ENCODE results near the gene F7. TPM values are rescaled to one million over a fixed set of nuclear protein-coding genes. Genes with fewer than 3 reads are reported as not detected.

The F7 gene
- polyA plus RNA-seq, 4 donors: 0.24 to 45.3 TPM; not detected in 2

GRCh38 chr13:113124211-113124970 lies 18.8 kb downstream of the F7 start:
- Histone ChIP-seq H3K27me3 (ENCODE audit: control insufficient read depth in 3 of 3, insufficient read depth in 3 of 3, low read length in 3 of 3) (no peaks in the 10 kb centered on the region), H3K4me3 (ENCODE audit: low read depth in 1 of 3, low read length in 3 of 3) (no peak overlapping the region), H3K9me3 (ENCODE audit: control insufficient read depth in 2 of 2, insufficient read depth in 1 of 2, low read depth in 1 of 2, low read length in 1 of 2) (no peaks in the 10 kb centered on the region), H3K36me3 (ENCODE audit: control insufficient read depth in 3 of 3, insufficient read depth in 2 of 3, low read depth in 1 of 3, low read length in 3 of 3) (peaks cover 0 to 18% (median 0%) of the 10 kb centered on the region in 3 donors), H3K27ac (ENCODE audit: low read depth in 1 of 3, low read length in 2 of 3) (no peak overlapping the region), H3K4me1 (ENCODE audit: control insufficient read depth in 3 of 3, insufficient read depth in 2 of 3, low read depth in 1 of 3, low read length in 2 of 3) (peaks cover 0 to 22% (median 0%) of the 10 kb centered on the region in 3 donors)
- WGBS, 3 donors: 89 to 96% (median 95%) methylated on average over 19 of the region's 19 CpGs
- FAIRE-seq (no peak), DNase-seq (no peak)

- Histone ChIP-seq H3K27ac (ENCODE audit: low read depth in 1 of 3, low read length in 2 of 3) (no peak overlapping the region), H3K4me3 (ENCODE audit: low read depth in 1 of 3, low read length in 3 of 3) (no peak overlapping the region), H3K9me3 (ENCODE audit: control insufficient read depth in 2 of 2, insufficient read depth in 1 of 2, low read depth in 1 of 2, low read length in 1 of 2) (peaks cover 0 to 5% of the 10 kb centered on the region in 2 donors), H3K4me1 (ENCODE audit: control insufficient read depth in 3 of 3, insufficient read depth in 2 of 3, low read depth in 1 of 3, low read length in 2 of 3) (peaks cover 0 to 22% (median 0%) of the 10 kb centered on the region in 3 donors), H3K36me3 (ENCODE audit: control insufficient read depth in 3 of 3, insufficient read depth in 2 of 3, low read depth in 1 of 3, low read length in 3 of 3) (peaks cover 0 to 31% (median 0%) of the 10 kb centered on the region in 3 donors), H3K27me3 (ENCODE audit: control insufficient read depth in 3 of 3, insufficient read depth in 3 of 3, low read length in 3 of 3) (no peaks in the 10 kb centered on the region)
- 90 to 92% (median 92%) methylated on average over 19 of the region's 19 CpGs for WGBS, 3 donors
- FAIRE-seq: no peak
- no peak for DNase-seq
Observed at GRCh38 chr13:113125506-113126264, 20.1 kb downstream of the F7 start.

- DNase-seq (no peak), FAIRE-seq (no peak)
- WGBS, 3 donors: 87 to 92% (median 88%) methylated on average over 18 of the region's 18 CpGs
Observed at GRCh38 chr13:113126265-113127150, 20.9 kb downstream of the F7 start.

GRCh38 chr13:113129480-113129879 lies 23.9 kb downstream of the F7 start:
- Histone ChIP-seq H3K36me3 (ENCODE audit: control insufficient read depth in 3 of 3, insufficient read depth in 2 of 3, low read depth in 1 of 3, low read length in 3 of 3) (peaks cover 0 to 27% (median 0%) of the 10 kb centered on the region in 3 donors), H3K4me3 (ENCODE audit: low read depth in 1 of 3, low read length in 3 of 3) (peak overlapping the region in 1 of 3 donors; percentile 38), H3K27me3 (ENCODE audit: control insufficient read depth in 3 of 3, insufficient read depth in 3 of 3, low read length in 3 of 3) (no peaks in the 10 kb centered on the region), H3K9me3 (ENCODE audit: control insufficient read depth in 2 of 2, insufficient read depth in 1 of 2, low read depth in 1 of 2, low read length in 1 of 2) (peaks cover 0 to 5% of the 10 kb centered on the region in 2 donors), H3K27ac (ENCODE audit: low read depth in 1 of 3, low read length in 2 of 3) (no peak overlapping the region), H3K4me1 (ENCODE audit: control insufficient read depth in 3 of 3, insufficient read depth in 2 of 3, low read depth in 1 of 3, low read length in 2 of 3) (no peaks in the 10 kb centered on the region)
- DNase-seq (no peak), FAIRE-seq (no peak)
- WGBS, 3 donors: 78 to 94% (median 83%) methylated on average over 27 of the region's 27 CpGs

More at GRCh38 chr13:113126265-113127150, 20.9 kb downstream of the F7 start:
- Histone ChIP-seq H3K9me3 (ENCODE audit: control insufficient read depth in 2 of 2, insufficient read depth in 1 of 2, low read depth in 1 of 2, low read length in 1 of 2) (peaks cover 0 to 5% of the 10 kb centered on the region in 2 donors), H3K4me1 (ENCODE audit: control insufficient read depth in 3 of 3, insufficient read depth in 2 of 3, low read depth in 1 of 3, low read length in 2 of 3) (peaks cover 0 to 22% (median 0%) of the 10 kb centered on the region in 3 donors), H3K27me3 (ENCODE audit: control insufficient read depth in 3 of 3, insufficient read depth in 3 of 3, low read length in 3 of 3) (no peaks in the 10 kb centered on the region), H3K36me3 (ENCODE audit: control insufficient read depth in 3 of 3, insufficient read depth in 2 of 3, low read depth in 1 of 3, low read length in 3 of 3) (peaks cover 0 to 32% (median 0%) of the 10 kb centered on the region in 3 donors), H3K4me3 (ENCODE audit: low read depth in 1 of 3, low read length in 3 of 3) (no peak overlapping the region), H3K27ac (ENCODE audit: low read depth in 1 of 3, low read length in 2 of 3) (no peak overlapping the region)

GRCh38 chr13:113129921-113130750 lies 24.5 kb downstream of the F7 start:
- FAIRE-seq (no peak), DNase-seq (no peak)
- H3K9me3 ChIP-seq (ENCODE audit: control insufficient read depth in 2 of 2, insufficient read depth in 1 of 2, low read depth in 1 of 2, low read length in 1 of 2): peaks cover 0 to 5% of the 10 kb centered on the region in 2 donors
- H3K27ac ChIP-seq (ENCODE audit: low read depth in 1 of 3, low read length in 2 of 3): no peak overlapping the region
- no peaks in the 10 kb centered on the region for H3K27me3 ChIP-seq (ENCODE audit: control insufficient read depth in 3 of 3, insufficient read depth in 3 of 3, low read length in 3 of 3)
- 52 to 80% (median 66%) methylated on average over 60 of the region's 60 CpGs for WGBS, 3 donors
- H3K4me1 ChIP-seq (ENCODE audit: control insufficient read depth in 3 of 3, insufficient read depth in 2 of 3, low read depth in 1 of 3, low read length in 2 of 3): no peaks in the 10 kb centered on the region
- peaks cover 0 to 25% (median 0%) of the 10 kb centered on the region in 3 donors for H3K36me3 ChIP-seq (ENCODE audit: control insufficient read depth in 3 of 3, insufficient read depth in 2 of 3, low read depth in 1 of 3, low read length in 3 of 3)
- peak overlapping the region in 1 of 3 donors; percentile 38 for H3K4me3 ChIP-seq (ENCODE audit: low read depth in 1 of 3, low read length in 3 of 3)

- no peak overlapping the region for H3K4me3 ChIP-seq (ENCODE audit: low read depth in 1 of 3, low read length in 3 of 3)
- H3K27ac ChIP-seq (ENCODE audit: low read depth in 1 of 3, low read length in 2 of 3): no peak overlapping the region
- H3K36me3 ChIP-seq (ENCODE audit: control insufficient read depth in 3 of 3, insufficient read depth in 2 of 3, low read depth in 1 of 3, low read length in 3 of 3): peaks cover 0 to 9% (median 0%) of the 10 kb centered on the region in 3 donors
- DNase-seq (no peak), FAIRE-seq (no peak)
- H3K27me3 ChIP-seq (ENCODE audit: control insufficient read depth in 3 of 3, insufficient read depth in 3 of 3, low read length in 3 of 3): no peaks in the 10 kb centered on the region
- H3K9me3 ChIP-seq (ENCODE audit: control insufficient read depth in 2 of 2, insufficient read depth in 1 of 2, low read depth in 1 of 2, low read length in 1 of 2): no peaks in the 10 kb centered on the region
- WGBS, 3 donors: 69 to 84% (median 82%) methylated on average over 2 of the region's 2 CpGs
- peaks cover 0 to 12% (median 0%) of the 10 kb centered on the region in 3 donors for H3K4me1 ChIP-seq (ENCODE audit: control insufficient read depth in 3 of 3, insufficient read depth in 2 of 3, low read depth in 1 of 3, low read length in 2 of 3)
Observed at GRCh38 chr13:113135281-113135760, 29.7 kb downstream of the F7 start.

- Histone ChIP-seq H3K4me1 (ENCODE audit: control insufficient read depth in 3 of 3, insufficient read depth in 2 of 3, low read depth in 1 of 3, low read length in 2 of 3) (peaks cover 0 to 12% (median 0%) of the 10 kb centered on the region in 3 donors), H3K4me3 (ENCODE audit: low read depth in 1 of 3, low read length in 3 of 3) (no peak overlapping the region), H3K36me3 (ENCODE audit: control insufficient read depth in 3 of 3, insufficient read depth in 2 of 3, low read depth in 1 of 3, low read length in 3 of 3) (peaks cover 0 to 22% (median 0%) of the 10 kb centered on the region in 3 donors), H3K27ac (ENCODE audit: low read depth in 1 of 3, low read length in 2 of 3) (peak overlapping the region in 1 of 3 donors; percentile 63), H3K27me3 (ENCODE audit: control insufficient read depth in 3 of 3, insufficient read depth in 3 of 3, low read length in 3 of 3) (no peaks in the 10 kb centered on the region), H3K9me3 (ENCODE audit: control insufficient read depth in 2 of 2, insufficient read depth in 1 of 2, low read depth in 1 of 2, low read length in 1 of 2) (no peaks in the 10 kb centered on the region)
- DNase-seq (peak in 1 of 2 donors; percentile 52), FAIRE-seq (no peak)
- 86 to 91% (median 88%) methylated on average over 11 of the region's 11 CpGs for WGBS, 3 donors
Observed at GRCh38 chr13:113137691-113138298, 32.2 kb downstream of the F7 start.
